Right atrium auricular region (tissue), 2 donors: ENCODE measurements around the gene ACVRL1. TPM values are rescaled to one million over a fixed set of nuclear protein-coding genes. Genes with fewer than 3 reads are reported as not detected.
A peak's percentile ranks its signal among the peaks of the same experiment; 100 is the strongest.

Experiments
- DNase-seq: peaks from one replicate; pipeline ENCODE4 v3.0.0-alpha.2; 2019; ENCODE audit warnings: low spot score
- H3K27ac ChIP-seq, 2 donors: fragments of 200-600 bp; sonication (generic); 1 replicate in 1 of 2; 2 replicates in 1 of 2; pipeline ENCODE4 v1.5.1; 2016 to 2019
- H3K27me3 ChIP-seq, 2 donors: fragments of 200-600 bp; sonication (generic); one replicate each; pipeline versions ENCODE4 v1.5.1 to v1.6.0; 2017 to 2019
- H3K36me3 ChIP-seq: fragments of 200-600 bp; sonication (generic); one replicate; pipeline ENCODE4 v1.5.1; 2016
- H3K4me1 ChIP-seq, 2 donors: fragments of 200-600 bp; sonication (generic); one replicate each; pipeline versions ENCODE4 v1.5.1 to v1.6.0; 2017 to 2019
- H3K4me3 ChIP-seq, 2 donors: fragments of 200-600 bp; sonication (generic); 1 replicate in 1 of 2; 2 replicates in 1 of 2; pipeline ENCODE4 v1.5.1; 2017 to 2019; ENCODE audit warnings: mild to moderate bottlenecking in 1 of 2, moderate library complexity in 1 of 2
- H3K9me3 ChIP-seq, 2 donors: fragments of 200-600 bp; sonication (generic); one replicate each; pipeline ENCODE4 v1.5.1; 2019
- total RNA-seq, 2 donors: library from RNA; depleted of rRNA; stranded (reverse); fragments of >200 nt; gene quantifications; one replicate each; pipeline ENCODE4 v1.1.0, GENCODE V29; 2016
- TF ChIP-seq, protein P1 (sequence below), 2 donors: fragments of 200-600 bp; sonication (generic); IDR thresholded peaks; one replicate each; pipeline ENCODE4 v1.5.1; 2019; ENCODE audit warnings: antibody characterized with exemption in 2 of 2

ACVRL1 gene
- total RNA-seq, 2 donors from 2014 or later: 48.1 to 57.5 TPM

DNA sequence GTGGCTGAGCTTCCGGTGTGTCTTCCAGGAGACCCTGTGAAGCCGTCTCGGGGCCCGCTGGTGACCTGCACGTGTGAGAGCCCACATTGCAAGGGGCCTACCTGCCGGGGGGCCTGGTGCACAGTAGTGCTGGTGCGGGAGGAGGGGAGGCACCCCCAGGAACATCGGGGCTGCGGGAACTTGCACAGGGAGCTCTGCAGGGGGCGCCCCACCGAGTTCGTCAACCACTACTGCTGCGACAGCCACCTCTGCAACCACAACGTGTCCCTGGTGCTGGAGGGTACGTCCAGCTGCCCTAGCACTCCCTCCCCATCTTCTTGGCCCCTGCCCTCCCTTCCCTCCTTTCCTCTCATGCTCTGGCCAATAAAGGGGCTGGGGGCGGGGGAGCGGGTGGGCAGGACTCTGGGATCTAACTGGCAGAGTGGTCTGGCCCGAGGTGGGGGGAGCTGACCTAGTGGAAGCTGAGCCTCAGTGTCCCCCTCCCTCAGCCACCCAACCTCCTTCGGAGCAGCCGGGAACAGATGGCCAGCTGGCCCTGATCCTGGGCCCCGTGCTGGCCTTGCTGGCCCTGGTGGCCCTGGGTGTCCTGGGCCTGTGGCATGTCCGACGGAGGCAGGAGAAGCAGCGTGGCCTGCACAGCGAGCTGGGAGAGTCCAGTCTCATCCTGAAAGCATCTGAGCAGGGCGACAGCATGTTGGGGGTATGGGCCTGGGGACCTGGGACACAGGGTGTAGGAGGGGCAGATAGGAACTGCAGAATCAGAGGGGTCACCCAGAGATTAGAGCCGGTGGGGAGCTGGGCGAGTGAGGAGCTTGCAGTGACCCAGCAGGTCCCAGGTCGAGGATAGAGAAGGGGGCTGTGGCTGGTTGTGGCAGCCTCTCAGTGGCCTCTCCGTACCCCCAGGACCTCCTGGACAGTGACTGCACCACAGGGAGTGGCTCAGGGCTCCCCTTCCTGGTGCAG, 6.0 kb downstream of the ACVRL1 start:
- H3K4me1 ChIP-seq: peaks cover 0 to 72% of the 10 kb centered on the region in 2 donors
- TF ChIP-seq, protein P1, sequence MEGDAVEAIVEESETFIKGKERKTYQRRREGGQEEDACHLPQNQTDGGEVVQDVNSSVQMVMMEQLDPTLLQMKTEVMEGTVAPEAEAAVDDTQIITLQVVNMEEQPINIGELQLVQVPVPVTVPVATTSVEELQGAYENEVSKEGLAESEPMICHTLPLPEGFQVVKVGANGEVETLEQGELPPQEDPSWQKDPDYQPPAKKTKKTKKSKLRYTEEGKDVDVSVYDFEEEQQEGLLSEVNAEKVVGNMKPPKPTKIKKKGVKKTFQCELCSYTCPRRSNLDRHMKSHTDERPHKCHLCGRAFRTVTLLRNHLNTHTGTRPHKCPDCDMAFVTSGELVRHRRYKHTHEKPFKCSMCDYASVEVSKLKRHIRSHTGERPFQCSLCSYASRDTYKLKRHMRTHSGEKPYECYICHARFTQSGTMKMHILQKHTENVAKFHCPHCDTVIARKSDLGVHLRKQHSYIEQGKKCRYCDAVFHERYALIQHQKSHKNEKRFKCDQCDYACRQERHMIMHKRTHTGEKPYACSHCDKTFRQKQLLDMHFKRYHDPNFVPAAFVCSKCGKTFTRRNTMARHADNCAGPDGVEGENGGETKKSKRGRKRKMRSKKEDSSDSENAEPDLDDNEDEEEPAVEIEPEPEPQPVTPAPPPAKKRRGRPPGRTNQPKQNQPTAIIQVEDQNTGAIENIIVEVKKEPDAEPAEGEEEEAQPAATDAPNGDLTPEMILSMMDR (IDR thresholded peaks at IDR 0.05): no peak
- H3K9me3 ChIP-seq: no peaks in the 10 kb centered on the region
- no peak for DNase-seq
- H3K36me3 ChIP-seq: peaks cover 25% of the 10 kb centered on the region
- H3K27ac ChIP-seq: no peak overlapping the region
- no peaks in the 10 kb centered on the region for H3K27me3 ChIP-seq
- H3K4me3 ChIP-seq: peak overlapping the region in 1 of 2 donors; percentile 19

DNA sequence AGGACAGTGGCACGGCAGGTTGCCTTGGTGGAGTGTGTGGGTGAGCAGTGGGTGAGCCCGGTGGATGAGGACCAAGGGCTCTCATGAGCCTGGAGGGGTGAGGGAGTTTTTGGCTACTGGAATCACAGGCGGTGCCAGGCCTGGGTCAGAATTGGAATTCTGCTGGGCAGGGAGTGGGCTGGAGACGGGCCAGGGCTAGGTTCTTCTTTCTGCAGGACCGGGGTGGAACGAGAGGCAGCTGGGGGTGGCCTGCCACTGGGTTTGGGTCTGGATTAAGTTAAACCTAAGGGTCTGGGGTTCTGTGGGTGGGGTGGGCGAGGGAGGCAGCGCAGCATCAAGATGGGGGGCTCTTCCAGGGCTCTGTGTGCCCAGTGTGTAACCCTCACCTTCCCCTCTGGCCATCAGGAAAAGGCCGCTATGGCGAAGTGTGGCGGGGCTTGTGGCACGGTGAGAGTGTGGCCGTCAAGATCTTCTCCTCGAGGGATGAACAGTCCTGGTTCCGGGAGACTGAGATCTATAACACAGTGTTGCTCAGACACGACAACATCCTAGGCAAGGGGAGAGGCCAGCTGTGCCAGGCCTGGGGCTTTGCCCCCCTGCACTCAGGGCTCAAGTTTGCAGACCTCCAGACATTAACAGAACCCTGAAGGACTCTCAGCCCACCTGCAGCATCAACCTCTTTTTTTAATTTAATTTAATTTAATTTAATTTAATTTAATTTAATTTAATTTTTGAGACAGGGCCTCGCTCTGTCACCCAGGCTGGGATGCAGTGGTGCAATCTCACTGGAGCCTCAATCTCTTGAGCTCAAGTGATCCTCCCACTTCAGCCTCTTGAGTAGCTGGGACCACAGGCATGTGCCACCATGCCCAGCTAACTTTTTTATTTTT, 7.0 kb downstream of the ACVRL1 start:
- Histone ChIP-seq H3K36me3 (peaks cover 25% of the 10 kb centered on the region), H3K4me1 (peaks cover 0 to 71% of the 10 kb centered on the region in 2 donors), H3K27ac (no peak overlapping the region), H3K9me3 (no peaks in the 10 kb centered on the region), H3K27me3 (no peaks in the 10 kb centered on the region), H3K4me3 (no peak overlapping the region)
- no peak for DNase-seq
- TF ChIP-seq, protein P1 (IDR thresholded peaks at IDR 0.05): no peak

- no peak for DNase-seq
- H3K9me3 ChIP-seq: no peaks in the 10 kb centered on the region
- TF ChIP-seq, protein P1 (IDR thresholded peaks at IDR 0.05): no peak
- no peaks in the 10 kb centered on the region for H3K27me3 ChIP-seq
- H3K4me3 ChIP-seq: no peak overlapping the region
- peaks cover 0 to 64% of the 10 kb centered on the region in 2 donors for H3K4me1 ChIP-seq
- H3K36me3 ChIP-seq: peaks cover 25% of the 10 kb centered on the region
- no peak overlapping the region for H3K27ac ChIP-seq
Observed at GRCh38 chr12:51915003-51915625, 7.8 kb downstream of the ACVRL1 start.

DNA sequence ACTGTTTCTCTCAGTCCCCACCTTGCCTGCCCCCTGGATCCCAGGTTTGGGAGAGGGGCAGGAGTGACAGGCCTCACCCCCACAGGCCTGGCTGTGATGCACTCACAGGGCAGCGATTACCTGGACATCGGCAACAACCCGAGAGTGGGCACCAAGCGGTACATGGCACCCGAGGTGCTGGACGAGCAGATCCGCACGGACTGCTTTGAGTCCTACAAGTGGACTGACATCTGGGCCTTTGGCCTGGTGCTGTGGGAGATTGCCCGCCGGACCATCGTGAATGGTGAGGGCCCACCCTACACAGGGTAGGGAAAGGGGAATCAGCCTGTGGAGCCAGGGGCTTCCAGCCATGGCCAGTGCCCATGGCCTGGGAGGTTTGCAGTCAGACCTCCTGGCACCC, 8.6 kb downstream of the ACVRL1 start:
- peaks cover 0 to 56% of the 10 kb centered on the region in 2 donors for H3K4me1 ChIP-seq
- TF ChIP-seq, protein P1 (IDR thresholded peaks at IDR 0.05): no peak
- DNase-seq: no peak
- H3K36me3 ChIP-seq: peaks cover 25% of the 10 kb centered on the region
- no peaks in the 10 kb centered on the region for H3K9me3 ChIP-seq
- no peaks in the 10 kb centered on the region for H3K27me3 ChIP-seq
- H3K27ac ChIP-seq: no peak overlapping the region
- no peak overlapping the region for H3K4me3 ChIP-seq

- no peak overlapping the region for H3K4me3 ChIP-seq
- peaks cover 0 to 56% of the 10 kb centered on the region in 2 donors for H3K4me1 ChIP-seq
- peak overlapping the region; percentile 37 to 55 for H3K27ac ChIP-seq
- no peak for DNase-seq
- TF ChIP-seq, protein P1 (IDR thresholded peaks at IDR 0.05): no peak
- H3K36me3 ChIP-seq: peaks cover 25% of the 10 kb centered on the region
- H3K9me3 ChIP-seq: no peaks in the 10 kb centered on the region
- no peaks in the 10 kb centered on the region for H3K27me3 ChIP-seq
Observed at GRCh38 chr12:51917041-51917590, 9.8 kb downstream of the ACVRL1 start.
